Posterior vena cava (tissue), 2 donors: ENCODE data around the gene CHST11. TPM values are rescaled to one million over a fixed set of nuclear protein-coding genes. Genes with fewer than 3 reads are reported as not detected.
"Not testable (repeated sequence)": the region's sequence is repeated elsewhere in the genome, so short reads cannot be mapped to it uniquely, and the experiment has no call there.

Experiments used
- DNase-seq: peaks from one replicate; pipeline ENCODE4 v3.0.0-alpha.2; 2020; ENCODE audit warnings: low spot score
- intact Hi-C, 2 donors: fragments of 100-400 bp; cut with DNase I; formaldehyde crosslinking; loops; one replicate each; pipeline versions ENCODE4 v1.14.1 to v1.14.2; 2022 to 2023
- total RNA-seq, 2 donors: library from RNA; stranded (reverse); fragmentation: NEBNext Ultra II Directional; extraction: Animal tissue kit (Norgen Biotek cat#: 25700); gene quantifications; one replicate each; pipeline ENCODE4 v1.2.1, GENCODE V29; 2021
- donor health status: DM: yes; HTN: yes; CAD: no.
- donor health status: DM: yes; HTN: yes; CAD: no.

Gene CHST11
- total RNA-seq, 2 donors from 2014 or later, result 17.1 to 17.4 TPM

- DNase-seq, result no peak
- intact Hi-C loops, result no loop called here
These were observed 111.7 kb downstream of the CHST11 start for GRCh38 chr12:104568487-104568868.

- DNase-seq, result no peak
- intact Hi-C loops, result no loop called here
These were observed 112.2 kb downstream of the CHST11 start for GRCh38 chr12:104568935-104569334.

- intact Hi-C loops, result no loop called here
- DNase-seq, result no peak
These were observed 112.8 kb downstream of the CHST11 start for GRCh38 chr12:104569346-104570173.

- DNase-seq, result no peak
- intact Hi-C loops, result no loop called here
These were observed 113.6 kb downstream of the CHST11 start for GRCh38 chr12:104570174-104570907.

- no peak for DNase-seq
- intact Hi-C loops, result no loop called here
These were observed 114.6 kb downstream of the CHST11 start for GRCh38 chr12:104571328-104571727.

GRCh38 chr12:104574353-104574752, 117.6 kb downstream of the CHST11 start:
- DNase-seq, intact Hi-C loops: not testable (repeated sequence)

GRCh38 chr12:104574758-104575157, 118.0 kb downstream of the CHST11 start:
- DNase-seq, intact Hi-C loops: not testable (repeated sequence)

- intact Hi-C loops, result no loop called here
- no peak for DNase-seq
These were observed 118.9 kb downstream of the CHST11 start for GRCh38 chr12:104575442-104576186.

GRCh38 chr12:104576187-104576778, 119.5 kb downstream of the CHST11 start:
- DNase-seq, result no peak
- intact Hi-C loops, result no loop called here

GRCh38 chr12:104576980-104577580, 120.3 kb downstream of the CHST11 start:
- DNase-seq, result no peak
- intact Hi-C loops, result no loop called here

GRCh38 chr12:104577581-104577981, 120.8 kb downstream of the CHST11 start:
- DNase-seq, result no peak
- intact Hi-C loops, result no loop called here

- intact Hi-C loops, result no loop called here
- no peak for DNase-seq
These were observed 121.7 kb downstream of the CHST11 start for GRCh38 chr12:104578453-104578852.

GRCh38 chr12:104579718-104580495, 123.2 kb downstream of the CHST11 start:
- DNase-seq, result no peak
- intact Hi-C loops, result no loop called here

GRCh38 chr12:104581005-104581570, 124.3 kb downstream of the CHST11 start:
- intact Hi-C loops, result no loop called here
- no peak for DNase-seq

GRCh38 chr12:104582739-104583138, 126.0 kb downstream of the CHST11 start:
- no peak for DNase-seq
- intact Hi-C loops, result no loop called here

- DNase-seq, result no peak
- intact Hi-C loops, result no loop called here
These were observed 126.6 kb downstream of the CHST11 start for GRCh38 chr12:104583301-104583700.

GRCh38 chr12:104585448-104586055, 128.8 kb downstream of the CHST11 start:
- intact Hi-C loops, result no loop called here
- DNase-seq, result no peak
